HK-2 (cell line): Measurements from ENCODE around the gene TMPRSS9.
A peak's percentile ranks its signal among the peaks of the same experiment; 100 is the strongest.
"Not testable (repeated sequence)": the region's sequence is repeated elsewhere in the genome, so short reads cannot be mapped to it uniquely, and the experiment has no call there.

ENCODE experiments used
- DNase-seq: peaks from one replicate; pipeline ENCODE4 v3.0.0-alpha.2; 2018; ENCODE audit not compliant: unreplicated experiment

Gene TMPRSS9

GRCh38 chr19:2458776-2459175 lies 98.7 kb downstream of the TMPRSS9 start:
- DNase-seq, result not testable (repeated sequence)

- no peak for DNase-seq
Measured at GRCh38 chr19:2460245-2460644, 100.2 kb downstream of the TMPRSS9 start.

DNA sequence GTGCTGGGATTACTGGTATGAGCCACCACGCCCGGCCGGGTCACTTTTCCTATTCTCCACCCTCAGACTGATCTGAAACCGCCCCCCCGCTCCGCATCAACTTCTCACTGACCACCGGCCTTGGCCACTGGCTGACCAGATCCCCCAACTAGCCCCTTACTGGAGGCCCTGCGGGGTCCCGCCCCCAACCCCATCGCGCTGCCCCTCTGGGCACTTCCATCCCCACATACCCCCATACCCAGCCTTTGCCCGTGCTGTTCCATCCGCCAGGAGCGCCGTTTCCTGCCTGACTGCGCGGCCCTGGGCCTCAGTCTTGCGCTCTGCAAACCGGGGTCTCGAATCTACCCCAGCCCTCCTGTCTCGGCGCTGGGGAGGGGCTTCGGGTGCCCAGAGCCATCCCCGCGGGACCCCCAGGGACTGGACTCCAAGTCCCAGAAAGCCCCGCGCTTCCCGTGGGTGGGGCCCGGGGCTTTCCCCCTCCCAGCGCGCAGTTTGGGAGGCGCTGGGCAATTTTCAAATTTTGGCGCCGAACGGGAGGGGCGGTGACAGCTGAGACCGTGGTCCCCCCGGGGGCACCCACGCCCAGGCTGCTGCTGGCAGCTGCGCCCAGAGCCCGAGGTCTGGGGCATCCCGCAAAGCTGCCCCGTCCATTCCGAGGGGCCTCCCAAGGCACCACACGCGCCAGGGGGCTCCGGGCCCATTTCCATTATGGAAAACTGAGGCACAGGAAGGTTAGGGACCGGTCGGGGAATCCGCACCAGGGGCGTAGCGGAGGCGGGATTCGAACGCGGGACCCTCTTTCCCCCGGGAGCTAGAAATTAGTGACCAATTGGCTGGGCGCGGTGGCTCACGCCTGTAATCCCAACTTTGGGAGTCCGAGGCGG lies 101.9 kb downstream of the TMPRSS9 start:
- peak; percentile 22 for DNase-seq

DNA sequence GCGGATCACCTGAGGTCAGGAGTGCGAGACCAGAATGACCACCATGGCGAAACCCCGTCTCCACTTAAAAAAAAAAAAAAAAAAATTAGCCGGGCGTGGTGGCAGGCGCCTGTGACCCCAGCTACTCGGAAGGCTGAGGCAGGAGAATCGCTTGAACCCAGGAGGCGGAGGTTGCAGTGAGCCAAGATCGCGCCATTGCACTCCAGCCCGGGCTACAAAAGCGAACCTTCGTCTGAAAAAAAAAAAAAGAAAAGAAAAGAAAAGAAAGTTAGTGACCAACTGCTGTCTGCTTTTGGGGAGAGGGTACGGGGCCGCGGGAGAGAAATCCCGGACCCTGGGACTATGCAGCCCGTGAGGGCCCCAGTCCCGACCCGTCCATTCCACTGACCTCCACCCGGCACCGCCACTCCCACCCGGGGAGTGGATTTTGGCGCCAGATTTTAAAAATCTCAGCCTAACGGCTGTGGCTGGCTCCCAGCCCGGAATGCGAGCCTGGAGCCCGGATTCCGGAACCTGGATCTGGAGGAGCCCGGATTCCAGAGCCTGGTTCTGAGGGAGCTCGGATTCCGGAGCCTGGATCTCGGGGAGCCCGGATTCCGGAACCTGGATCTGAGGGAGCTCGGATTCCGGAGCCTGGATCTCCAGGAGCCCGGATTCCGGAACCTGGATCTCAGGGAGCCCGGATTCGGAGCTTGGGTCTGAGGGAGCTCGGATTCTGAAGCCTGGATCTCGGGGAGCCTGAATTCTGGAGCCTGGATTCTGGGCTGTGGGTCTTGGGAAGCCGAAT lies 102.8 kb downstream of the TMPRSS9 start:
- peak; percentile 37 for DNase-seq

- DNase-seq, result not testable (repeated sequence)
Measured at GRCh38 chr19:2463694-2464093, 103.6 kb downstream of the TMPRSS9 start.

DNA sequence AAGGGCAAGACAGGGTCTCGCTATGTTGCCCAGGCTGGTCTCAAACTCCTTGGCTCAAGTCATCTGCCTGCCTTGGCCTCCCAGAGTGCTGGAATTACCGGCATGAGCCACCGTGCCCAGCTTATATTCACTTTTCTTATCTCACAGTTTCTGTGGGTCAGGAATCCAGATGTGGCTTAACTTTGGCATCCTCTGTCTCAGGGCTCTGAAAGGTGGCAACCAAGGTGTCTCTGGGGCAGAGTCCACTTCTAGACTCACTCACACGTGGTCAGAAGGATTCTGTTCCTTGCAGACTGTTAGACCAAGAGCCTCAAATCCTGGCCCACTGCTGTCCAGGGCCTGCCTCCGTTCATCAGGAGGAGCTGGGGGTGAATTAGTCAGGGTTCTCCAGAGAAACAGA lies 104.3 kb downstream of the TMPRSS9 start:
- DNase-seq, result no peak

- DNase-seq, result no peak
Measured at GRCh38 chr19:2468596-2468995, 108.5 kb downstream of the TMPRSS9 start.

GRCh38 chr19:2469102-2469914 lies 109.2 kb downstream of the TMPRSS9 start:
- DNase-seq, result peak; percentile 85

DNA sequence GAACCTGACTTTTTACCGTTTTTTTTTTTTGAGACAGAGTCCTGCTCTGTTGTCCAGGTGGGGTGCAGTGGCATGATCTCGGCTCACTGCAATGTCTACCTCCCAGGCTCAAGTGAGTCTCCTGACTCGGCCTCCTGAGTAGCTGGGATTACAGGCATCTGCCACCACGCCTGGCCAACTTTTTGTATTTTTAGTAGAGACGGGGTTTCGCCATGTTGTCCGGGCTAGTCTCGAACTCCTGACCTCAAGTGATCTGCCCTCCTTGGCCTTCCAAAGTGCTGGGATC lies 109.8 kb downstream of the TMPRSS9 start:
- not testable (repeated sequence) for DNase-seq

- DNase-seq, result peak; percentile 96
Measured at GRCh38 chr19:2474232-2475017, 114.4 kb downstream of the TMPRSS9 start.

- peak; percentile 71 for DNase-seq
Measured at GRCh38 chr19:2475018-2475701, 115.1 kb downstream of the TMPRSS9 start.
